PC-9 (cell line): ENCODE data around the gene RAB3B. TPM values are rescaled to one million over a fixed set of nuclear protein-coding genes. Genes with fewer than 3 reads are reported as not detected.

ENCODE experiments used
- BruUV-seq: library from RNA; stranded (reverse); fragments of 400-500 nt; replicated peaks from 2 replicates; lab custom pipeline; 2021; lab: Mats Ljungman, UMichigan
- CTCF ChIA-PET: fragments of 300-600 bp; sonication (Branson Sonifier 250); formaldehyde crosslinking; loops from one replicate; lab custom pipeline; 2022; ENCODE audit warnings: antibody characterized with exemption; lab: Charles Lee
- POLR2A ChIA-PET: fragments of 300-600 bp; sonication (Branson Sonifier 250); formaldehyde crosslinking; loops from one replicate; lab custom pipeline; 2022; ENCODE audit warnings: antibody characterized with exemption; ENCODE audit not compliant: unreplicated experiment; lab: Charles Lee
- DNase-seq, 2 experiments: peaks; one replicate each; pipeline versions ENCODE4 v3.0.0 to v3.0.0-alpha.2; 2015 to 2022; ENCODE audit warnings: mixed read lengths in 1 of 2
- H2AFZ ChIP-seq: fragments of 200-600 bp; sonication (generic); 2 replicates; pipeline ENCODE4 v1.8.1; 2017; ENCODE audit warnings: antibody characterized with exemption
- H3F3A ChIP-seq: fragments of 200-600 bp; sonication (generic); 2 replicates; pipeline ENCODE4 v1.8.1; 2017; ENCODE audit warnings: antibody characterized with exemption, mild to moderate bottlenecking, low read depth; ENCODE audit not compliant: insufficient read depth
- H3K27ac ChIP-seq: fragments of 200-600 bp; sonication (generic); 2 replicates; pipeline ENCODE4 v1.6.1; 2016; ENCODE audit warnings: mixed run types
- H3K27me3 ChIP-seq: fragments of 200-600 bp; sonication (generic); 2 replicates; pipeline ENCODE4 v1.6.1; 2016; ENCODE audit warnings: low read depth, mixed run types; ENCODE audit not compliant: insufficient read depth
- H3K36me3 ChIP-seq: fragments of 200-600 bp; sonication (generic); 2 replicates; pipeline ENCODE4 v1.6.1; 2016; ENCODE audit warnings: low read depth, mixed run types
- H3K4me1 ChIP-seq: fragments of 200-600 bp; sonication (generic); replicated peaks from 2 replicates; pipeline ENCODE4 v1.6.1; 2016; ENCODE audit warnings: mixed run types; ENCODE audit not compliant: insufficient read depth
- H3K4me2 ChIP-seq: fragments of 200-600 bp; sonication (generic); 2 replicates; pipeline ENCODE4 v1.6.1; 2017; ENCODE audit warnings: mixed run types
- H3K4me3 ChIP-seq: fragments of 200-600 bp; sonication (generic); 2 replicates; pipeline ENCODE4 v1.6.1; 2016; ENCODE audit warnings: mixed run types
- H3K79me2 ChIP-seq: fragments of 200-600 bp; sonication (generic); 2 replicates; pipeline ENCODE4 v1.6.1; 2017; ENCODE audit warnings: low read depth, mixed run types
- H3K9me2 ChIP-seq: fragments of 200-600 bp; sonication (generic); 2 replicates; pipeline ENCODE4 v1.8.1; 2017; ENCODE audit warnings: mild to moderate bottlenecking; ENCODE audit not compliant: insufficient read depth
- H3K9me3 ChIP-seq: fragments of 200-600 bp; sonication (generic); 2 replicates; pipeline ENCODE4 v1.8.1; 2016; ENCODE audit warnings: low read depth; ENCODE audit not compliant: insufficient read depth
- H4K20me1 ChIP-seq: fragments of 200-600 bp; sonication (generic); 2 replicates; pipeline ENCODE4 v1.8.1; 2017; ENCODE audit not compliant: insufficient read depth
- EZH2 ChIP-seq: fragments of 200-600 bp; sonication (generic); IDR thresholded peaks from 2 replicates; pipeline ENCODE4 v1.8.0; 2017; ENCODE audit warnings: antibody characterized with exemption, low read depth
- intact Hi-C: fragments of 100-400 bp; cut with micrococcal nuclease; formaldehyde crosslinking; loops from one replicate; pipeline ENCODE4 v1.10.0; 2022; ENCODE audit not compliant: unreplicated experiment
- total RNA-seq: library from RNA; stranded (reverse); gene quantifications from 2 replicates; pipeline ENCODE4 v1.2.3, GENCODE V29; 2021
- TF ChIP-seq, protein P1 (sequence below): fragments of 200-600 bp; sonication (generic); conservative IDR thresholded peaks from 2 replicates; pipeline ENCODE4 v1.6.1; 2017; ENCODE audit warnings: mixed run types, antibody characterized with exemption, mild to moderate bottlenecking, moderate library complexity

The RAB3B gene
- total RNA-seq, 1 experiment from 2014 or later, result 2.6 TPM

DNA sequence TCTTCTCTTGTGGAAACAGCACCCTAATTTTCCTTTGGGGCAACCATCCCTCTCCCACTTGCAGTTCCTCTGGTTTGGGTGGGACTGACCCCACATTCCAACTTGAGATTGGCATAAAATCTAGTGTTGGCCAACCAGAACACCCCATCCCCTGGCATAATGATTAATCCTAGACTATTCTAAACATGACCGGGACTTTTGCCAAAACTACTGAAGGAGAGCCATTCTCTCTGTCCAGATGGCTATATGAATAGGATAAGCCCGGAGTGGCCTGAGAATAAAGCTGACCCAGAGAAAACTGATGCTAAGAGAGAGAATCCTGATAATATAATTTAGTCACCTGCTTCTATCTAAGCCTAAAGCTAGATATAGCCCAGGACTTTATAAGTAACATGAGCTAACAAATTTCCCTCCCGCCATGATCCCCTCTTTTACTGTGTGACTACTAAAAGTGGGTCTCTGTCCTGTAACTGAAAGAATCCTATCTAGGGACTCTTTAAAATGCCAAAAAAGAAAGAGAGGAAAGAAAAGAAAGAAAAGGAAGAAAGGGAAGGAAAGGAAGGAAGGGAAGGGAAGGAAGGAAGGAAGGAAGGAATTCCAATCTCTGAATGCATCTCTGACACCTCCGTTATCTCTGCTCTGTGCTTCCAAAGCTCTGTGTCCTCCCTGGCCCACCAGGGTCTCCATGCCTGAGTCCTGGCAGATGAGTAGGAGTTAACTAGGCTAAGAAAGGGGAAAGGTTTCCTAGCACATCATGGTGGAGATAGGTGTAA, 84.0 kb downstream of the RAB3B start:
- Histone ChIP-seq H3K4me3 (no peak overlapping the region), H3K4me2 (no peak overlapping the region; the same call in 1 of the 2 replicates), H2AFZ (no peak overlapping the region), H3K27me3 (no peaks in the 10 kb centered on the region), H3F3A (no peaks in the 10 kb centered on the region), H4K20me1 (no peaks in the 10 kb centered on the region), H3K36me3 (no peaks in the 10 kb centered on the region), H3K9me3 (no peaks in the 10 kb centered on the region), H3K9me2 (no peaks in the 10 kb centered on the region), H3K4me1 (no peaks in the 10 kb centered on the region), H3K27ac (no peak overlapping the region), H3K79me2 (no peaks in the 10 kb centered on the region)
- no TSS peak for BruUV-seq
- intact Hi-C loops, result no loop called here
- no peak for DNase-seq
- POLR2A ChIA-PET, result no interaction called here
- CTCF ChIA-PET, result no interaction called here
- TF ChIP-seq, protein P1, sequence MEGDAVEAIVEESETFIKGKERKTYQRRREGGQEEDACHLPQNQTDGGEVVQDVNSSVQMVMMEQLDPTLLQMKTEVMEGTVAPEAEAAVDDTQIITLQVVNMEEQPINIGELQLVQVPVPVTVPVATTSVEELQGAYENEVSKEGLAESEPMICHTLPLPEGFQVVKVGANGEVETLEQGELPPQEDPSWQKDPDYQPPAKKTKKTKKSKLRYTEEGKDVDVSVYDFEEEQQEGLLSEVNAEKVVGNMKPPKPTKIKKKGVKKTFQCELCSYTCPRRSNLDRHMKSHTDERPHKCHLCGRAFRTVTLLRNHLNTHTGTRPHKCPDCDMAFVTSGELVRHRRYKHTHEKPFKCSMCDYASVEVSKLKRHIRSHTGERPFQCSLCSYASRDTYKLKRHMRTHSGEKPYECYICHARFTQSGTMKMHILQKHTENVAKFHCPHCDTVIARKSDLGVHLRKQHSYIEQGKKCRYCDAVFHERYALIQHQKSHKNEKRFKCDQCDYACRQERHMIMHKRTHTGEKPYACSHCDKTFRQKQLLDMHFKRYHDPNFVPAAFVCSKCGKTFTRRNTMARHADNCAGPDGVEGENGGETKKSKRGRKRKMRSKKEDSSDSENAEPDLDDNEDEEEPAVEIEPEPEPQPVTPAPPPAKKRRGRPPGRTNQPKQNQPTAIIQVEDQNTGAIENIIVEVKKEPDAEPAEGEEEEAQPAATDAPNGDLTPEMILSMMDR, result no peak
- TF ChIP-seq EZH2, result no peak

DNA sequence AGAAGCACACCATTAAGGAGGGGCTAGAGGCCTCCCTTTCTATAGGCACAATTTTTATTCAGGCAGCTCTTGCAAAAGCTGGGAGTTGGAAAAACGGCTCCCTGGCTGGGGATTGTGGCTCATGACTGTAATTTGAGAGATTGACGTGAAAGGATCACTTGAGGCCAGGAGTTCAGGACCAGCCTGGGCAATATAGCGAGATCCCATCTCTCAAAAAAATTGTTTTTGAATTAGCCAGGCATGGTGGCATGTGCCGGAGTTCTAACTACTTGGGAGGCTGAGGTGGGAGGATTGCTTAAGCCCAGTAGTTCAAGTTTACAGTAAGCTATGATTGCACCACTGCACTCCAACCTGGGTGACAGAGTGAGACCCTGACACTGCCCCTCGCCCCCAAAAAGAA, 88.0 kb downstream of the RAB3B start:
- no peak for DNase-seq
- Histone ChIP-seq H2AFZ (no peak overlapping the region), H3K36me3 (no peaks in the 10 kb centered on the region), H3K27me3 (no peaks in the 10 kb centered on the region), H3K79me2 (no peaks in the 10 kb centered on the region), H3K4me2 (no peak overlapping the region), H4K20me1 (no peaks in the 10 kb centered on the region), H3K4me3 (no peak overlapping the region), H3F3A (peaks cover 7% of the 10 kb centered on the region; the same call in 1 of the 2 replicates), H3K9me3 (no peaks in the 10 kb centered on the region), H3K27ac (no peak overlapping the region), H3K9me2 (no peaks in the 10 kb centered on the region), H3K4me1 (peaks cover 17% of the 10 kb centered on the region)
- TF ChIP-seq, protein P1, result no peak
- no peak for TF ChIP-seq EZH2
- CTCF ChIA-PET, result no interaction called here
- POLR2A ChIA-PET, result interaction anchor here (0.6 kb wide), 1 partner anchor 831 kb away, joined by 3 read pairs; no protein-coding TSS in a partner anchor
- intact Hi-C loops, result no loop called here
- no TSS peak for BruUV-seq

DNA sequence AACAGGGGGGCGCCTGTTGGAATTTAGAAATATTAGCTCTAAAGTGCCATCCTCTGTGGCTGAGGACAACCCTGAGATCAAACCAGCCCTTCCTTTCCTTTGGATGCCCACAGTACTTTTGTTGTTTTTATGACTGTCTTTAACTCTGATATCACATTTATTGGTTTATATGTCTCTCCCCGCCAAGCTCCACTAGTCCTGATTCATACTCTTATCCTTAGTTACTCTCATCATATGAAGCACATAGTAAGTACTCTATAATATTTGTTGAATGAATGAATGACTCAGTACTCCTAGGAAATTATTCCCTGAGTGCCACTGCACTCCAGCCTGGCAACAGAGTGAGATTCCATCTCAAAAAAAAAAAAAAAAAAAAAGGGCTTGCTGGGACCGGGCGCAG, 89.3 kb downstream of the RAB3B start:
- Histone ChIP-seq H3F3A (peaks cover 7% of the 10 kb centered on the region; the same call in 1 of the 2 replicates), H3K4me1 (peaks cover 22% of the 10 kb centered on the region), H3K27ac (no peak overlapping the region), H3K36me3 (no peaks in the 10 kb centered on the region), H3K4me2 (no peak overlapping the region), H3K4me3 (no peak overlapping the region), H3K79me2 (no peaks in the 10 kb centered on the region), H2AFZ (no peak overlapping the region), H4K20me1 (no peaks in the 10 kb centered on the region), H3K9me3 (no peaks in the 10 kb centered on the region), H3K9me2 (no peaks in the 10 kb centered on the region), H3K27me3 (no peaks in the 10 kb centered on the region)
- DNase-seq, result no peak
- POLR2A ChIA-PET, result no interaction called here
- CTCF ChIA-PET, result no interaction called here
- no peak for TF ChIP-seq EZH2
- TF ChIP-seq, protein P1, result no peak
- no TSS peak for BruUV-seq
- intact Hi-C loops, result no loop called here
